Esophagus squamous epithelium (tissue), 5 donors: Measurements from ENCODE around the gene LCTL. TPM values are rescaled to one million over a fixed set of nuclear protein-coding genes. Genes with fewer than 3 reads are reported as not detected.

ENCODE experiments used
- DNase-seq: peaks from one replicate; lab custom pipeline; 2025; lab: John Stamatoyannopoulos, UW
- H3K27ac ChIP-seq, 4 donors: fragments of 200-600 bp; sonication (generic); one replicate each; pipeline ENCODE4 v1.5.1; 2016 to 2019; ENCODE audit warnings: mild to moderate bottlenecking in 1 of 4
- H3K27me3 ChIP-seq, 4 donors: fragments of 200-600 bp; sonication (generic); 1 replicate in 3 of 4; 2 replicates in 1 of 4; pipeline versions ENCODE4 v1.5.1 to v1.6.0; 2017 to 2021; ENCODE audit warnings: antibody characterized with exemption in 1 of 4
- H3K36me3 ChIP-seq, 3 donors: fragments of 200-600 bp; sonication (generic); one replicate each; pipeline ENCODE4 v1.5.1; 2016 to 2019
- H3K4me1 ChIP-seq, 3 donors: fragments of 200-600 bp; sonication (generic); one replicate each; pipeline ENCODE4 v1.5.1; 2017 to 2019
- H3K4me3 ChIP-seq, 4 donors: fragments of 200-600 bp; sonication (generic); 1 replicate in 3 of 4; 2 replicates in 1 of 4; pipeline ENCODE4 v1.5.1; 2016 to 2019; ENCODE audit warnings: mild to moderate bottlenecking in 2 of 4, moderate library complexity in 1 of 4
- H3K9me3 ChIP-seq, 3 donors: fragments of 200-600 bp; sonication (generic); one replicate each; pipeline ENCODE4 v1.5.1; 2016 to 2019
- POLR2A ChIP-seq, 4 donors: fragments of 450-650 bp; IDR thresholded peaks; one replicate each; pipeline ENCODE4 v1.6.1; 2017; ENCODE audit warnings: antibody characterized with exemption in 4 of 4, mild to moderate bottlenecking in 4 of 4, moderate library complexity in 3 of 4
- WGBS, 2 donors: methylation state at CpG; one replicate each; pipeline ENCODE4 v1.1.5; 2018; 5-methylcytosine and 5-hydroxymethylcytosine counted together
- intact Hi-C: fragments of 100-400 bp; cut with DNase I; formaldehyde crosslinking; loops from one replicate; pipeline ENCODE4 v1.15.0; 2022
- total RNA-seq, 4 donors: library from RNA; depleted of rRNA; stranded (reverse); fragments of >200 nt; gene quantifications; one replicate each; pipeline ENCODE4 v1.1.0, GENCODE V29; 2016
- TF ChIP-seq, protein P1 (sequence below), 6 experiments: fragments of 450-650 bp in 4 of 6; fragments of 200-600 bp in 2 of 6; sonication (generic) in 2 of 6; IDR thresholded peaks; one replicate each; pipeline ENCODE4 v1.5.1; 2016 to 2019; ENCODE audit warnings: antibody characterized with exemption in 6 of 6, mild to moderate bottlenecking in 4 of 6, moderate library complexity in 4 of 6
- donor health status: DM: yes; HTN: yes; CAD: no.

LCTL gene
- total RNA-seq, 4 donors from 2014 or later, result not detected

DNA sequence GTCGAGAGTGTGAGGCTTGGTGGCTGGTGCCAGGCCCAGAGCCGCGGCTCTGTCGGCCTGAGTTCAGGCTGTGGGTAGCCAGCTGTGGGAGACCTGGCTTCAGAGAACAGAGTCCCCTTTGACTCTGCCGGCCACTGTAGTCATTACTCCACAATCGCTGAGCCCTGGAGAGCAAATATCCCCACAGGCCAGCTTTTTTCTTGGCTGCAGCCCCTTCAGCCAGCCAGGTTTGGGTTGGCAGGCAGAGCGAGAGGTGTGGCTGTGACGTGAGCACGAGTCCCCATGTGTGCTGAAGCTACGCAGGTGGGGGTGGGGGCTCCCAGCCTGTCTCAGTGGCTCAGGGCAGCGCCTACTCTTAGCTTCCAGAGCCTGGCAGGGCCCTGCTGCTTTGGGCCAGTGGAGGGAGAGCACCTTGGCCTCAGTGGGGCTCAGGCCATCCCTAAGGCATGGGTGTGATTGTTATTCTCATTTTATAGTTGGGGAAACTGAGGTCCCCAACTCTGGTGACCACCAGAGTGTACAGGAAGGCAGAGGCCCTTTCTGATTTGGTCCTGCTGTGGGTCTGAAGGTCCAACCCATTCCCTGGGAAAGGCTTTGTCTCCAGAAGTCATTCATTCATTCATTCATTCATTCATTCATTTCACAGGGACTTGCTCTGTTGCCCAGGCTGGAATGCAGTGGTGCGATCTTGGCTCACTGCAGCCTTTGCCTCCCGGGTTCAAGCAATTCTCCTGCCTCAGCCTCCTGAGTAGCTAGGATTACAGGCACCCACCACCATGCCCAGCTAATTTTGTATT is 45.7 kb upstream of the LCTL start:
- peaks cover 0 to 9% (median 0%) of the 10 kb centered on the region in 4 donors for H3K27me3 ChIP-seq
- TF ChIP-seq, protein P1, sequence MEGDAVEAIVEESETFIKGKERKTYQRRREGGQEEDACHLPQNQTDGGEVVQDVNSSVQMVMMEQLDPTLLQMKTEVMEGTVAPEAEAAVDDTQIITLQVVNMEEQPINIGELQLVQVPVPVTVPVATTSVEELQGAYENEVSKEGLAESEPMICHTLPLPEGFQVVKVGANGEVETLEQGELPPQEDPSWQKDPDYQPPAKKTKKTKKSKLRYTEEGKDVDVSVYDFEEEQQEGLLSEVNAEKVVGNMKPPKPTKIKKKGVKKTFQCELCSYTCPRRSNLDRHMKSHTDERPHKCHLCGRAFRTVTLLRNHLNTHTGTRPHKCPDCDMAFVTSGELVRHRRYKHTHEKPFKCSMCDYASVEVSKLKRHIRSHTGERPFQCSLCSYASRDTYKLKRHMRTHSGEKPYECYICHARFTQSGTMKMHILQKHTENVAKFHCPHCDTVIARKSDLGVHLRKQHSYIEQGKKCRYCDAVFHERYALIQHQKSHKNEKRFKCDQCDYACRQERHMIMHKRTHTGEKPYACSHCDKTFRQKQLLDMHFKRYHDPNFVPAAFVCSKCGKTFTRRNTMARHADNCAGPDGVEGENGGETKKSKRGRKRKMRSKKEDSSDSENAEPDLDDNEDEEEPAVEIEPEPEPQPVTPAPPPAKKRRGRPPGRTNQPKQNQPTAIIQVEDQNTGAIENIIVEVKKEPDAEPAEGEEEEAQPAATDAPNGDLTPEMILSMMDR (IDR thresholded peaks at IDR 0.05), result no peak
- TF ChIP-seq POLR2A (IDR thresholded peaks at IDR 0.05), result no peak
- peaks cover 0 to 30% (median 4%) of the 10 kb centered on the region in 3 donors for H3K4me1 ChIP-seq
- no peaks in the 10 kb centered on the region for H3K9me3 ChIP-seq
- intact Hi-C loops, result no loop called here
- no peak overlapping the region for H3K4me3 ChIP-seq
- no peak for DNase-seq
- 57 to 89% methylated on average over 2 to 10 of the region's 13 CpGs for WGBS, 2 donors
- no peak overlapping the region for H3K27ac ChIP-seq
- no peaks in the 10 kb centered on the region for H3K36me3 ChIP-seq

DNA sequence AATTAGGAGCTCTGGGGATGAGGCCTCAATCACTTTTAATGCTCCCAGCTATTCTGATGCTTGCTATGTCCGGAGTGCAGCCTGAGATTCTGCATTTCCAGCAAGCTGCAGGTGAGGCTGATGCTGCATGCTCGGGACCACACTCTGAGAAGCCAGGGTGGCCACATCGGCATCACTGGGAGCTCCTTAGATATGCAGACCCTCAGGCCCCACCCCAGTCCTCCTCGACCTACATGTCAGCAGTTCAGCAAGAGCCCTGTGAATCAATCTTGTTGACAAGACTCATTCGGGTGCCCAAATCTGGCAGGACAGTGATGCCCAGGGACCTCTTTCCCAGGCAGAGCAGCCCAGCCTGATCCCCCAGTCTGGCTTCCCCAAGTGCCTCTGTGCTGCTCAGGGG is 44.1 kb upstream of the LCTL start:
- H3K27me3 ChIP-seq, result peaks cover 0 to 9% (median 0%) of the 10 kb centered on the region in 4 donors
- peaks cover 0 to 15% (median 4%) of the 10 kb centered on the region in 3 donors for H3K4me1 ChIP-seq
- no peaks in the 10 kb centered on the region for H3K36me3 ChIP-seq
- no peaks in the 10 kb centered on the region for H3K9me3 ChIP-seq
- WGBS, 2 donors, result 76 to 82% methylated on average over 2 of the region's 5 CpGs
- no peak for DNase-seq
- no peak overlapping the region for H3K4me3 ChIP-seq
- TF ChIP-seq POLR2A (IDR thresholded peaks at IDR 0.05), result no peak
- TF ChIP-seq, protein P1 (IDR thresholded peaks at IDR 0.05), result no peak
- intact Hi-C loops, result no loop called here
- no peak overlapping the region for H3K27ac ChIP-seq

DNA sequence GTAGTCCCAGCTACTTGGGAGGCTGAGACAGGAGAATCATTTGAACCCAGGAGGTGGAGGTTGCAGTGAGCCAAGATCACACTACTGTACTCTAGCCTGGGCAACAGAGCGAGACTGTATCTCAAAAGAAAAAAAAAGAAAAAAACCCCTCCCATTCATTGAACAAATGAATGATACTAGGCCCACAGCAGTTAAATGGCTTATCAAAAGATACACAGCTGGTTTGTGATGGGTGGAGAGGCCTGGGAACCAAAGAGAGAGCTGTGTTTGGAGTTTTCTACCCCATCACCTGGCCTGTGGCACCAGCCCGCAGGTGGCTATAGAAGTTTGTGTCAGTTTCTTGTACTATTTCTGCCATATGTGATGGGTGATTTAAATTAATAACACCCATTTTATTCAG is 43.1 kb upstream of the LCTL start:
- 93 to 100% methylated on average over 2 of the region's 2 CpGs for WGBS, 2 donors
- Histone ChIP-seq H3K4me1 (peaks cover 0 to 9% (median 2%) of the 10 kb centered on the region in 3 donors), H3K4me3 (no peak overlapping the region), H3K36me3 (no peaks in the 10 kb centered on the region), H3K9me3 (no peaks in the 10 kb centered on the region), H3K27me3 (no peaks in the 10 kb centered on the region), H3K27ac (no peak overlapping the region)
- intact Hi-C loops, result no loop called here
- no peak for TF ChIP-seq POLR2A (IDR thresholded peaks at IDR 0.05)
- TF ChIP-seq, protein P1 (IDR thresholded peaks at IDR 0.05), result no peak
- DNase-seq, result no peak

DNA sequence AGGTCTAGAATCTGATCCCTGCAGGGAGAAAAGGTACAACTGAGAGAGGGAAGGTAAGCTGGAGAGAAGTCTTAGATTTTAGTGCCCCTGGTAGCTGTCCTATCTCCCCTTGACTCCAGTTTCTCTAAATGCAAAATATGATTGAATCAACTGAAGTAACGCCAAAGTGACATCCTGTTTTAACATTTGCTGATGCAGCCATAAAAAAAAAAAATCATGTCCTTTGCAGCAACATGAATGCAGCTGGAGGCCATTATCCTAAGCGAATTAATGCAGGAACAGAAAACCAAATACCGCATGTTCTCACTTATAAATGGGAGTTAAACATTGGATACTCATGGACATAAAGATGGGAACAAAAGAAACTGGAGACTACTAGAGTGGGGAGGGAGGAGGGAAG is 42.4 kb upstream of the LCTL start:
- no peaks in the 10 kb centered on the region for H3K36me3 ChIP-seq
- H3K4me1 ChIP-seq, result peaks cover 0 to 9% (median 0%) of the 10 kb centered on the region in 3 donors
- 69 to 76% methylated on average over 3 of the region's 3 CpGs for WGBS, 2 donors
- peaks cover 0 to under 1% (median 0%) of the 10 kb centered on the region in 4 donors for H3K27me3 ChIP-seq
- H3K4me3 ChIP-seq, result no peak overlapping the region
- no peak for DNase-seq
- no peak for TF ChIP-seq POLR2A (IDR thresholded peaks at IDR 0.05)
- TF ChIP-seq, protein P1 (IDR thresholded peaks at IDR 0.05), result no peak
- no peak overlapping the region for H3K27ac ChIP-seq
- no peaks in the 10 kb centered on the region for H3K9me3 ChIP-seq
- intact Hi-C loops, result no loop called here
